GM21825 (cell line): ENCODE data around the gene OR4Q2.
"Not testable (repeated sequence)": the region's sequence is repeated elsewhere in the genome, so short reads cannot be mapped to it uniquely, and the experiment has no call there.

Experiments
- ATAC-seq: cut with Tn5 transposase; IDR thresholded peaks from one replicate; pipeline ENCODE4 v1.9.1; 2021; ENCODE audit warnings: mild to moderate bottlenecking, moderate library complexity; ENCODE audit not compliant: unreplicated experiment

Gene OR4Q2

DNA sequence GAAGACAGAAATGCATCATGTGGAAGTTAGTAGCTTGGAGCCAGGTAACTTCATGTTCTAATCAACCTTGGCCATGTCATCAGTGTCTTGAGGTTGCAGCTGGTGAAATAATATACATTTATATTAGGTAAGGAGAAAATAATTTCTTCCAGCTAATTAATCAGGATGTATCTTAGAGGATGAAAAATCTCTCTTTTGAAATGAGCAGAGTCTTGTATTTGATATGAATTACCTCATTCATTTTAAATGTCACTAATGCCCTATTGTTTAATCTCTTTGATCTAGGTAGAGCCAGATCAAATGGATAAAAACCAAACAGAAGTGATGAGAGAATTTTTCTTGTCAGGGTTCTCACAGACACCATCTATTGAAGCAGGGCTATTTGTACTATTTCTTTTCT, at the start of gene OR4Q2:
Gene OR4Q2 (plus strand): TSS at position 301 of the 400 bp plus-strand sequence.
- ATAC-seq: no peak

DNA sequence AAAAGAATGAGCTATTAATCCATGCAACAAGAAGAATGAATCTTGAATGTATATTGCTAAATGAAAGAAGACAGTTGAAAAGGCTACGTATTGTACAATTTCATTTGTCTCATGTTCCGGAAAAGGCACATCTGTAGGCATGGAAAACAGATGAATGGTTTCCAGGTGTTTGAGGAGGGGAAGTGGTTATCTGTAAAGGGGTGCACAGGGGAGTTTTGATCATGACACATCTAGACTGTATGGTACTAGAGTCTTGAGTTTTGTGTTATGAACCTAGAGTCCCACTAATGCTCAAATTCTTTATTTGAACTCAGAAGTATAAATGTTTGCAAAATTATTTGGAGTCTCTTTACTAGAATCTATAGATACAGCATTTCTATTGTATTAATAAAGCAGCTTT, 32.2 kb upstream of the OR4Q2 start:
- ATAC-seq: not testable (repeated sequence)

DNA sequence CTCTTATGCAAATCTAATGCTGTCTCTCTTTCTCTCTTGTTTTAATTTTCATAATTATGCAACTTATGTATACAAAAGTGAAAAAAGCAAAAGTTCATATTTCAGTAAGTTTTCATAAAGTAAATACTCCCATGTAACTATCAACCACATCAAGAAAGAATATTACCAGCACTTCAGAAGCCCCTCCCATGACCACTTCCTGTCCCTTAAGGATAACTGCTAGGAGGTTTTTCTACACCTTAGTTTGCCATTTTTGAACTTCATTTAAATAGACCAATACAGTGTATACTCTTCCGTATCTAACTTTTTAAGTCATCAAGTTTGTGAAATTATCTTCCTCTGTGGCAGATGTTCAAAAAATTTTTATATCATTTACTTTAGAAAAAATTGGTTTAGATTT, 27.1 kb upstream of the OR4Q2 start:
- no peak for ATAC-seq

DNA sequence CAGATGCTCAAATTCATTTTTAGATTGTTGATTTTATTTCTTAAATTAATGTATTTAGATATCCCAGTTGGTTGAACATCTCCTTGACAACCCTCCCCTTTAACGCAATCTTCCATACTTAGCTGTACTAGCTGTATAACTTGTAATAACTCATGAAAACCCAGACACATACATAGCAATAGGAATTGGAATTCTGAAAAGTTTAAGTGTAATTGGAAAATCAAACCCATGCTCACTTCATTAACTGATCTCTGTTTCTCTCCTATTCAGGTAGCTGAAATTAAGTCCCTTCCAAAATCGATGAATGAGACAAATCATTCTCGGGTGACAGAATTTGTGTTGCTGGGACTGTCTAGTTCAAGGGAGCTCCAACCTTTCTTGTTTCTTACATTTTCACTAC, 26.7 kb upstream of the OR4Q2 start, which contains the start of gene OR4K15:
Gene OR4K15 (plus strand): TSS at position 301 of the 400 bp plus-strand sequence. CDS start 0 bp downstream, at position 301.
- ATAC-seq: no peak

DNA sequence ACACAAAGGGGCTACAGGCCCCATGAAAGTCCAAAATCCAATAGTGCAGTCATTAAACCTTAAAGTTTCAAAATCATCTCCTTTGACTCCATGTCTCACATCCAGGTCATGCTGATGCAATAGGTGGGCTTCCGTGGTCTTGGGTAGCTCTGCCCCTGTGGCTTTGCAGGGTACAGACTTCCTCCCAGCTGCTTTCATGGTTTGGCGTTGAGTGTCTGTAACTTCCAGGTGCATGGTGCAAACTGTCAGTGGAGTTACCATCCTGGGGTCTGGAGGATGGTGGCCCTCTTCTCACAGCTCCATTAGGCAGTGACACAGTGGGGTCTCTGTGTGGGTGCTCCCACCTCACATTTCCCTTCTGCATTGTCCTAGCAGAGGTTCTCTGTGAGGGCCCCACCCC, 8.5 kb upstream of the OR4Q2 start:
- no peak for ATAC-seq

DNA sequence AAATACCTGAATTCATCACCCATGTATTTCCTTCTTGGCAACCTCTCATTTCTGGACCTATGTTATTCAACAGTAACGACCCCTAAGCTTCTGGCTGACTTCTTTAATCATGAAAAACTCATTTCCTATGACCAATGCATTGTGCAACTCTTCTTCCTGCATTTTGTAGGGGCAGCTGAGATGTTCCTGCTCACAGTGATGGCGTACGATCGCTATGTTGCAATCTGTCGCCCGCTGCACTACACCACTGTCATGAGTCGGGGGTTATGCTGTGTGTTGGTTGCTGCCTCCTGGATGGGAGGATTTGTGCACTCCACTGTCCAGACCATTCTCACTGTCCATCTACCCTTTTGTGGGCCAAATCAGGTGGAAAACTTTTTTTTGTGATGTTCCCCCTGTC, 356 bp downstream of the OR4Q2 start:
- ATAC-seq: no peak

DNA sequence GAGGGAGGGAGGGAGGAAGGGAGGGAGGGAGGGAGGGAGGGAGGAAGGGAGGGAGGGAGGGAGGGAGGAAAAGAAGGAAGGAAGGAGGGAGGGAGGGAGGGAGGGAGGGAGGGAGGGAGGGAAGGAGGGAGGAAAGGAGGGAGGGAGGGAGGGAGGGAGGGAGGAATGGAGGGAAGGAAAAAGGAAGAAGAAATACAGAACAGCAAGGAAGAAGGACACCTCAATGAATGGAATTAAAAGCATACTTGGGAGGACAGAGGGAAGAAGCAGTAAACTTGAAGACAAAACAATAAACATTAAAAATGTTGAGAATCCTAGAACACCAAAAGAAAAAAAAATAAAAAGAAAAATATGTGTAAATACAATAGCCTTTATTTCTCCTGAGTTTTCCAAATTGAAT, 6.2 kb downstream of the OR4Q2 start:
- no peak for ATAC-seq

DNA sequence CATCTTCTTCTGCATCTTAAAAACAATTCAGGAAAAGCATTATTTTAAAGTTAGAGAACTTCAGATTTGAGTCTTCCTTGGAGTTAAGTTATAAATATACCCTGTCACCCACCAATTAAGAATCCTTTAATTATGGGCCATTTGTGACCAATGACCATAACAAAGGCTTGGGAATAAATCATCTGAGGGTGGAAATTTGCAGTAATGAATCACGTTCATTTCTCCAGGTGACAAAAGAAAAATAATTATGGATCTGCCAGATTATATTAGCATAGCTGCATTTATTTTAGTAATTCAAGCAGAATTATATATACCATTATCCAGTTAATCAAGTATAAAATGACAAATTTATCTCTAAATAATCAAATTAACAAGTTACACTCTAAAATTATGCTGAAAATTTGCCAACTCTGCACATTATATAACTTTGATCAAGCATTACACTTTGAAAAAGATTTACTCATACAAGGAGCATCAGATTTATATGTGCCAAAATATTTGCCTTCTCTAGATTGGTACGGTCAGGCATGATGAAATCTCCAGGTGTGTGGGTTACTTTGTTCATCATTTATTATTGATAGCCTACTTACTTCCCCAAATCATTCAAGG, 17.4 kb downstream of the OR4Q2 start, which contains the start of gene OR4K14:
Gene OR4K14 (minus strand): TSS at position 51 of the 609 bp plus-strand sequence. CDS start 4,114 bp downstream, outside the sequence.
- ATAC-seq: no peak

DNA sequence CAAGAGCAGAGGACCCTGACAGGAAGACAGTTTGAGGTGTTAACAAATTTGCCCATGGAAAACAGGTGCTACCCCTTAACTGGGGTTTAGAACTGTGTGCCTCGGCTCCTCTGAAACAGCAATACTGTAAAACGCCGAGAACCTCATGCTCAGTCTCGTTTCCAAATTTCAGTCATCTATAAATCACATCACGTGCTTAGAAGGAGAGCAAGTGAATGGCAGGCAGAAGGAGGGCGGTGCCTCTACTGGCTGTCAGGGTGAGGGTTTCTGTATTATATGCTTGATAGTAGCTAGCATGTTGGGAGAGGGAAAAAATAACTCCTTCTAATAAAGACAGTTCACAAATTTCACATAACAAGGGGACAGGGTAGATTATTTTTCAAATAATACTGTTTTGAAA, 29.1 kb downstream of the OR4Q2 start:
- ATAC-seq: no peak

DNA sequence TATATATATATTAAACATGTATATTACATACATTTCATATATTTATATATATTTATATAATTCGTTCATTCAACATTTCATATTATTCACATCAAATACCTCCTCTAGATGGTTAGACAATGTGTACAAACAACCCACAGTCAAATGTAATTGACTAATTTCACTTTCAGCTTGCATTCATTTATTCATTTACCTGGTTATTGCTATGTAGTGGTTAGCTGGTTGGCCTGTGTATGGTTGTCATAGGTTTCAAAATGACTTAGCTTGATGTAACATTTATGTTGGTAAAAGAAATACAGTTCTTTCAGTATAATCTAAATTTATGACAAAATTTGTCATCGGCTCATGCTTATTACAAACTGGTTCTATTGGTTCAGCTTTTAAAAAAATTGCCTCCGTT, 33.5 kb downstream of the OR4Q2 start:
- no peak for ATAC-seq

DNA sequence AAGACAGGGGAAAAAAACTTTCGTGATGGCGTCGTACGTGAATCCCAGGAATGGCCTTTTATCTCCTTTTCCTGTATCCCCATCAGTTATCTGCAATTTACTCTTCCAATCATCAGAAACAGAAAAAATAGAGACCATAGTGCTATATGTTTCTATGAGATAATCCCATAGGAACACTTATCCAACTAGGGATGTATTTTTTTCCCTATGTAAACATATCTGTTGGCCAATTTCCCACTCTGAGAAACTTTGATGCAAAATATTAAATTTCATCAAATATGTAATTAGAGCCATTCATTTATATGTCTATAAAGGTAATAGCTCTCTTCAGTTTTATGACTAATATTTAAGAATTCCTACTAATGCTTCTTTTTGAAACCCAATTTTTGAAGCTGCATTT, 34.0 kb downstream of the OR4Q2 start, which contains the start of gene OR4K13:
Gene OR4K13 (minus strand): TSS at position 101 of the 400 bp plus-strand sequence. CDS start 1,280 bp downstream, outside the sequence.
- ATAC-seq: no peak

DNA sequence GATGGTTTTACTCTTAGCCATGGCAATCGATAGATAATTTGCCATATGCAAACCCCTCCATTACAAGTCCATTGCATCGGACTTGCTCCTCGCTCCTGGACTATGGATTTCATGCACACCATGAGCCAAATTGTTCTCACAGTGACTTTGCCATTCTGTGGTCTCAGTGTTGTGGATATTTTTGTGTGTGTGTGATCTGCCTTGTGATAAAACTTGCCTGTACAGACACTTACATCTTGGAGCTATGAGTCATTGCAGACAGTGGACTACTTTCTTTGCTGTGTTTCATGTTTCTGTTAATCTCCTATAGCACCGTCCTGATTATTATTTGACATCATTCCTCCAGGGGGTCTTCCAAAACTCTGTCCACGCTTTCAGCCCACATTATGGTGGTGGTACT, 42.3 kb downstream of the OR4Q2 start:
- no peak for ATAC-seq

DNA sequence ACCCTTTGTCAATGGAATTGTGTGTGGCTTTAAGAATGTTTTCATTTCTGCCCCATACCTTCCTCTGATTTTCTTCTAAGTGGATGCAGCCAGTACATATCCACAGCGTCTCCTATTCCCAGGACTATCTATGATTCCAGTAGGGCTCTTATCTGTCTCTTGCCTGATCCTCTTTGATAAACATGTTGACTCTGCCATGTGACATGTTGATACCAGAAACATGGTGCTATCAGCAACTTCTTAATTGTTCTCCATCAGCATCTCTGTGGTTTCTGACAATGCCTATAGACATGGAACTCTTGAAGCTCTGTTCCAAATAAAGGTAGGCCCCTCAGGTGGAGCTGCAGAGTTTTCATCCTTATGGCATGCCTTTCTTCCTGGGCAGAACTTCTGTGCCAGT, 46.2 kb downstream of the OR4Q2 start:
- ATAC-seq: no peak
